Suprapubic skin (tissue), 4 donors: ENCODE results near the gene NETO2. TPM values are rescaled to one million over a fixed set of nuclear protein-coding genes. Genes with fewer than 3 reads are reported as not detected.
A peak's percentile ranks its signal among the peaks of the same experiment; 100 is the strongest.

ENCODE experiments used
- DNase-seq, 2 donors: peaks; one replicate each; pipeline ENCODE4 v3.0.0-alpha.2; 2019; ENCODE audit warnings: low spot score in 2 of 2
- H3K27ac ChIP-seq: fragments of 200-600 bp; sonication (generic); one replicate; pipeline ENCODE4 v1.5.1; 2019
- H3K27me3 ChIP-seq: fragments of 200-600 bp; sonication (generic); one replicate; pipeline ENCODE4 v1.5.1; 2019
- H3K36me3 ChIP-seq: fragments of 200-600 bp; sonication (generic); one replicate; pipeline ENCODE4 v1.5.1; 2019
- H3K4me1 ChIP-seq: fragments of 200-600 bp; sonication (generic); one replicate; pipeline ENCODE4 v1.5.1; 2019
- H3K4me3 ChIP-seq: fragments of 200-600 bp; sonication (generic); one replicate; pipeline ENCODE4 v1.5.1; 2019; ENCODE audit warnings: mild to moderate bottlenecking
- H3K9me3 ChIP-seq: fragments of 200-600 bp; sonication (generic); one replicate; pipeline ENCODE4 v1.5.1; 2019
- EP300 ChIP-seq: sonication (generic); formaldehyde crosslinking; IDR thresholded peaks from one replicate; pipeline ENCODE4 v1.6.1; 2017; ENCODE audit warnings: antibody characterized with exemption
- POLR2A ChIP-seq, 2 donors: fragments of 450-650 bp; IDR thresholded peaks; one replicate each; pipeline ENCODE4 v1.6.1; 2017; ENCODE audit warnings: antibody characterized with exemption in 2 of 2, mild to moderate bottlenecking in 2 of 2, moderate library complexity in 2 of 2
- POLR2AphosphoS5 ChIP-seq, 3 donors: sonication (generic); formaldehyde crosslinking; IDR thresholded peaks; one replicate each; pipeline ENCODE4 v1.6.1; 2017; ENCODE audit warnings: antibody characterized with exemption in 3 of 3
- WGBS: methylation state at CpG from one replicate; pipeline ENCODE4 v1.1.5; 2018; 5-methylcytosine and 5-hydroxymethylcytosine counted together
- total RNA-seq, 4 donors: library from RNA; depleted of rRNA; stranded (reverse); fragments of >200 nt; gene quantifications; one replicate each; pipeline ENCODE4 v1.1.0, GENCODE V29; 2016
- TF ChIP-seq, protein P1 (sequence below), 2 donors: fragments of 200-600 bp in 1 of 2; fragments of 450-650 bp in 1 of 2; sonication (generic) in 1 of 2; IDR thresholded peaks; one replicate each; pipeline ENCODE4 v1.5.1; 2016 to 2019; ENCODE audit warnings: antibody characterized with exemption in 2 of 2, mild to moderate bottlenecking in 1 of 2, moderate library complexity in 1 of 2

Gene NETO2
- total RNA-seq, 4 donors from 2014 or later: 0.24 to 6.0 (median 2.9) TPM

DNA sequence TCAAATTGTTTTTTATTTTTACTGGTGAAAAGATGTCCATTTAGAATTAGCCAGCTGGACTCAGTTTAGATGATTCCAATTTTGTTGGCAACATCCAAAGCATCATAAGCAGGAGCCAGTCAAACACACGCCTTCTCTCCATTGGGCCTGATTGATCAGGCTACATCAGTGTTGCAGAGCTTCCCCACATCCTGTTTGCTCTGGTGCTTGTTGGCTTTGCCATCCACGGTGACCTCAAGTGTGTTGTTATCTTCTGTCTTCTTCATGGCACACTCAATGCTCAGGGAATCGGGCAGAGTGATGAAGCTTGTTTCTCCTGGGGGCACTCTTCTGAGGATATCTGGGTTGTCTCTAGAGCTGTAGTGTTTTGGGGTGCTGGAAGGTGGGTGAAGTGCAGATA is 6.3 kb upstream of the NETO2 start:
- Histone ChIP-seq H3K9me3 (peaks cover 8% of the 10 kb centered on the region), H3K27ac (no peak overlapping the region), H3K4me3 (no peak overlapping the region), H3K36me3 (peaks cover 21% of the 10 kb centered on the region), H3K4me1 (no peaks in the 10 kb centered on the region), H3K27me3 (no peaks in the 10 kb centered on the region)
- DNase-seq: no peak
- TF ChIP-seq POLR2AphosphoS5 (IDR thresholded peaks at IDR 0.05) (no peak), EP300 (no peak), POLR2A (IDR thresholded peaks at IDR 0.05) (no peak)
- TF ChIP-seq, protein P1, sequence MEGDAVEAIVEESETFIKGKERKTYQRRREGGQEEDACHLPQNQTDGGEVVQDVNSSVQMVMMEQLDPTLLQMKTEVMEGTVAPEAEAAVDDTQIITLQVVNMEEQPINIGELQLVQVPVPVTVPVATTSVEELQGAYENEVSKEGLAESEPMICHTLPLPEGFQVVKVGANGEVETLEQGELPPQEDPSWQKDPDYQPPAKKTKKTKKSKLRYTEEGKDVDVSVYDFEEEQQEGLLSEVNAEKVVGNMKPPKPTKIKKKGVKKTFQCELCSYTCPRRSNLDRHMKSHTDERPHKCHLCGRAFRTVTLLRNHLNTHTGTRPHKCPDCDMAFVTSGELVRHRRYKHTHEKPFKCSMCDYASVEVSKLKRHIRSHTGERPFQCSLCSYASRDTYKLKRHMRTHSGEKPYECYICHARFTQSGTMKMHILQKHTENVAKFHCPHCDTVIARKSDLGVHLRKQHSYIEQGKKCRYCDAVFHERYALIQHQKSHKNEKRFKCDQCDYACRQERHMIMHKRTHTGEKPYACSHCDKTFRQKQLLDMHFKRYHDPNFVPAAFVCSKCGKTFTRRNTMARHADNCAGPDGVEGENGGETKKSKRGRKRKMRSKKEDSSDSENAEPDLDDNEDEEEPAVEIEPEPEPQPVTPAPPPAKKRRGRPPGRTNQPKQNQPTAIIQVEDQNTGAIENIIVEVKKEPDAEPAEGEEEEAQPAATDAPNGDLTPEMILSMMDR (IDR thresholded peaks at IDR 0.05): no peak
- 95% methylated on average over 3 of the region's 3 CpGs for WGBS

DNA sequence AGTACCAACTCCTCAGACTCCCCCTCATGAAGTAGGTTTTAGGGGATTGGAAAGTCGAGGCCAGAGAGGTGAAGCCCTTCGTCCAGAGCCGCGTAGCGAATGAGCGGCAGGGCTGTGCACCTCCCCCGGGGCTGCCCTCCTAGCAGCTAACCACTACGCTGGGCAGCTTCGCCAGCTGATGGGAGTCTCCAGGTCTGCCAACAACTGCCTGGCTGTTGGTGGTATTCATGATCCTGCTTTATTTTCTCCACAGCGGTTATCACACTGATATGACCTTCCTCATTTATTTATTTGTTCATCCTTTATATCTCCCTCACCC is 773 bp upstream of the NETO2 start:
- TF ChIP-seq POLR2AphosphoS5 (IDR thresholded peaks at IDR 0.05) (no peak), POLR2A (IDR thresholded peaks at IDR 0.05) (no peak)
- 25% methylated on average over 10 of the region's 10 CpGs for WGBS
- DNase-seq: no peak
- Histone ChIP-seq H3K36me3 (no peaks in the 10 kb centered on the region), H3K27ac (no peak overlapping the region), H3K4me1 (peaks cover 30% of the 10 kb centered on the region), H3K4me3 (peak overlapping the region; percentile 65), H3K27me3 (peaks cover 19% of the 10 kb centered on the region), H3K9me3 (no peaks in the 10 kb centered on the region)

DNA sequence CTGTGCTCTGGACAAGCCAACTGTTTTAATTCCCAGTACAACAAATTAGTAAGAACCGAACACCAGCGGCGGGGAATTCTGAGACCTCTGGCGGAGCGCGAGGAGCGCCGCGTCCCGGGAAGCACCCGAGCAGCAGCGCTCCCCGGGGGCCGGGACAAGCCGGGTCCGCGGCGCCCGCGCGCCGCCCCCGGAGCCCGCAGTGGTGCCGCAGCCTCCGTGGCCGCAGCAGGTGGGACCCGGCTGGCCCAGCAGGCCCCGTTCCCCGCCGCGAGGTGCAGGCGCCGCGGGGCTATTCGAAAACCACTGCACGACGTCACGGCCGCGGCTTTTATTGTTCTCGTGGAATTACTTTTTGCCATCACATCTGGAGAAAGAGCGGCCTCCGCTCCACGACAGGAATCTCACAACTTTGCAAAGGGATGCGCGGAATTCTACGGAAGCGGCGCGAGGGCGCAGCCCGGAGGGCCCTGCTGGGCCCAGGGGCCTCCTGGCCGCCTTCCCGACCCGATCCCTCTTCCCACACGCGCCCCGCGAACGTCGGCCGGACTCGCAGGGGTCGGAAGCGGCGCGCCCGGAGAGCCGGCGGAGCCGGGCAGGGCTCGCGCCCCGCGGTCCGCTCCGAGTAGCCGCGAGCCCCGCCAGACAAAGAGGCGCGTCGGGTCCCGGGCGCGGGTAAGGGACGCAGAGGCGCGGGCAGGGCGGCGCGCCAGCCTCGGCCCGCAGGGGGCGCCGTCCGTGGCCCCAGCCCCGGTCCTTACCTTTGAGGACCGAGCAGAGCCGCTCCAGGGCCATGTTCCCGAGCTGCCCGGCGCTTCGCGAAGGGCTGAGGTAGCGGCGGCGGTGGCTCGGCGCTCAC is 696 bp downstream of the NETO2 start:
- no peaks in the 10 kb centered on the region for H3K36me3 ChIP-seq
- DNase-seq: no peak
- peaks cover 19% of the 10 kb centered on the region for H3K27me3 ChIP-seq
- H3K27ac ChIP-seq: no peak overlapping the region
- TF ChIP-seq, protein P1 (IDR thresholded peaks at IDR 0.05): peak in 1 of 2 donors; percentile 56
- no peak for TF ChIP-seq EP300
- no peak for TF ChIP-seq POLR2AphosphoS5 (IDR thresholded peaks at IDR 0.05)
- WGBS: 0% methylated on average over 31 of the region's 111 CpGs
- peak overlapping the region; percentile 65 for H3K4me3 ChIP-seq
- no peaks in the 10 kb centered on the region for H3K9me3 ChIP-seq
- H3K4me1 ChIP-seq: peaks cover 30% of the 10 kb centered on the region

DNA sequence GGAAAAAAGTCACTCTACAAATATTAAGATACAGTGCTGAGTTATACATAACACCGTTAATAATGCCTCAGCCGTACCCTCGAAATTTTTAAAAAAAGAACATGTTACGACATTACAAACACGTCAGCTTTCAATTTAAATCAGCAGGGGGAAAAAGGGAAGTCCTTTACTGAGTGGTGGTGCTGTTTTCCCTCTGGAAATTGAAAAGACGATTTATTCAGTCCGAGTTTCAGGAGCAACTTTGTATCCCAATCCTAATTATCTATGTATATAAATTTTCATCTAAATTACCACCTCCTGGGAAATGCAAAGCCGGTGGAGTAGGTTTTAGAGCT is 1.3 kb downstream of the NETO2 start:
- Histone ChIP-seq H3K9me3 (no peaks in the 10 kb centered on the region), H3K27me3 (peaks cover 19% of the 10 kb centered on the region), H3K27ac (no peak overlapping the region), H3K4me1 (peaks cover 30% of the 10 kb centered on the region), H3K4me3 (peak overlapping the region; percentile 65), H3K36me3 (no peaks in the 10 kb centered on the region)
- WGBS: 0% methylated on average over 8 of the region's 8 CpGs
- no peak for DNase-seq
- TF ChIP-seq POLR2AphosphoS5 (IDR thresholded peaks at IDR 0.05): no peak
- TF ChIP-seq POLR2A (IDR thresholded peaks at IDR 0.05): no peak
- TF ChIP-seq, protein P1 (IDR thresholded peaks at IDR 0.05): no peak
- TF ChIP-seq EP300: no peak

DNA sequence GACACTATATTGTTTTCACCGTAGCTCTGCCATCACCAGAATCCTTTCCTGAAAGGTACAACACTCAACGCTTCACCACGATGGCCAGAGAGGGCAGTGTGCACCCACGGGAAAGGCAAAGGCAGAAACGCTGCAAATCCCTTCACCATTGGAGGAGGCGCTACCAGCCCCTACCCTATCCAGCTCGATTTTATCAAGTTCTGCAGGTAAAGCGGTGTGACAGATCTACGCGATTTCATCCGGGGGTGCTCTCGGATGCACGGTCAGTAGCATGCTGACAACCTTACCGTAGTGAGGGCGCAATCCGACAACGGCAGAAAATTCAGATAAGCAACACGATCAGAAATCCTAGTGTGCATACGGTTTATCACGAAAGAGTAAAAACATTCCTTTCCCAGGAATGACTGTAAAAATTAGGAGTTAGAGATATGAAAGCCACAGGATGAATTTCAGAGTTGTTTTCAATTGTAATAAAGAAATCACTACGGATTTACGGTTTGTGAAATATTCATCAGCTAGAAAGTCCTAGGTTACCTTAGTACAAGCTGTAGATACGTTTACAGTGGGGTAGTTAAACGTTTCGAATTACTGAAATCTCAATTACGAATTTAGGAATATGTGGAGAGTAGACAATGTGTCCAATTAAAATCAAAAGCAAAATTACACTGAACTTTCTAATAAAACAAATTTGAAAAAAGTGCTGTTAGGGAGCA is 1.8 kb downstream of the NETO2 start:
- no peaks in the 10 kb centered on the region for H3K9me3 ChIP-seq
- DNase-seq: peak; percentile 78 to 85
- H3K36me3 ChIP-seq: no peaks in the 10 kb centered on the region
- TF ChIP-seq, protein P1 (IDR thresholded peaks at IDR 0.05): peak; percentile 39 to 93
- TF ChIP-seq EP300: no peak
- 2% methylated on average over 26 of the region's 26 CpGs for WGBS
- no peak overlapping the region for H3K27ac ChIP-seq
- peaks cover 30% of the 10 kb centered on the region for H3K4me1 ChIP-seq
- H3K27me3 ChIP-seq: peaks cover 19% of the 10 kb centered on the region
- H3K4me3 ChIP-seq: peak overlapping the region; percentile 65
